GM18499 (cell line): ENCODE data around the gene AP4M1.

ENCODE experiments used
- ATAC-seq: cut with Tn5 transposase; IDR thresholded peaks from one replicate; pipeline ENCODE4 v1.9.1; 2021; ENCODE audit warnings: moderate number of reproducible peaks; ENCODE audit not compliant: insufficient read depth, unreplicated experiment

The AP4M1 gene

DNA sequence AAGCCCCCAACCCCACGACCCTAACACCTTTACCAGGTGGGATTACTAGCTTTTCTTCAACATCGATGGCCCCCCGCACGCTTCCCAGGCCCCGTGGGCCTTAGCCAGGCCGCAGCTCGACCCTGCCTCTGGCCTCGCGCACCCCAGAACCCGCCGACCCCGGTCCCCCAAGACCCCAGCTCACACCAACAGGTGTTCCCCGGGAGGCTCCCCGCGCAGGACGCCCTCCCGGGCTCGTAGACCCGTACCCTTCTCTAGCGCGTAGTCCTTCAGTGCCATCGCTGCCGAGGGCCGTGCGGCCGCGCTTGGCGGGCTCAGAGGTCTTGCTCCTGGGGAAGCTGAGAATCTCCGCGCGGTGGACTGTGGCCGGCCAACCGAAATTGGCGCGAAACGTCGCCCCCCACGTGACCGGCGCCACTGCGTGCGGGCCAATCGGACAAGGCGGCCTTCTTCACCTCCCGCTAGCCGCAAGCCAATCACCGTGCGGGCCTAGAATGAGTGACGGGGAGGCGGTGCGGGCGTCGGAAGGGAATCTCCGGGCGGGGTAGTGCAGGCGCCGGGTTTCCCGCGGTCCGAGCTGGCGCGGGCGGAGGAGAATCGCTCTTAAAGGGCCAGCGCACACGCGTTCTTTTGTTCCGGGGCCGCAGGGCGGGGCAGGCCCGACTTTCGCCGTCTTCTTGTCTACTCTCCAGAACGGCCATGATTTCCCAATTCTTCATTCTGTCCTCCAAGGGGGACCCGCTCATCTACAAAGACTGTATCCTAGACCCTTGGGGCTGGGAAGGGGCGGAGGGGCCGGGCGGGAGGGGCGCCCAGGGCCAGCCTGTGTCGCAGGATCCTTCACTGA lies at the start of gene AP4M1, which contains the start of gene MCM7:
Gene AP4M1, plus strand, starts transcription at position 628 of the 847 bp plus-strand sequence. Its CDS starts 72 bp downstream, at position 700.
Gene MCM7, minus strand, starts transcription at position 382 of the 847 bp plus-strand sequence. Its CDS starts 103 bp downstream, at position 279.
- peak; percentile 49 for ATAC-seq

GRCh38 chr7:100053215-100053614 lies 48.2 kb upstream of the AP4M1 start:
- no peak for ATAC-seq

GRCh38 chr7:100057006-100057405 lies 44.4 kb upstream of the AP4M1 start:
- no peak for ATAC-seq

GRCh38 chr7:100059251-100059739 lies 42.1 kb upstream of the AP4M1 start:
- ATAC-seq: no peak

GRCh38 chr7:100061518-100062193 lies 39.8 kb upstream of the AP4M1 start:
- ATAC-seq: no peak

DNA sequence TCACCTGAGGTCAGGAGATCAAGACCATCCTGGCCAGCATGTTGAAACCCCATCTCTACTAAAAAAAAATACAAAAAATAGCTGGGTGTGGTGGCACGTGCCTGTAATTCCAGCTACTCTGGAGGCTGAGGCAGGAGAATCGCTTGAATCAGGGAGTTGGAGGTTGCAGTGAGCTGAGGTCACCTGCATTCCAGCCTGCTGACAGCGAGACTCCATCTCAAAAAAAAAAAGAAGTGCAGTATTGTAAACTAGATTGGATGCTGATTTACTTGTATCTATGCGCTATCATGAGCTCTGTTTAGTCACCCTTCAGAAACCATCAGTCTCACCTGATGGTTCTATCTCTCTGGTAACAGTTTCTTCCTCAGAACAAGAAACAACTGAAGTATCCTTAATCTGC lies 38.1 kb upstream of the AP4M1 start:
- ATAC-seq: no peak

DNA sequence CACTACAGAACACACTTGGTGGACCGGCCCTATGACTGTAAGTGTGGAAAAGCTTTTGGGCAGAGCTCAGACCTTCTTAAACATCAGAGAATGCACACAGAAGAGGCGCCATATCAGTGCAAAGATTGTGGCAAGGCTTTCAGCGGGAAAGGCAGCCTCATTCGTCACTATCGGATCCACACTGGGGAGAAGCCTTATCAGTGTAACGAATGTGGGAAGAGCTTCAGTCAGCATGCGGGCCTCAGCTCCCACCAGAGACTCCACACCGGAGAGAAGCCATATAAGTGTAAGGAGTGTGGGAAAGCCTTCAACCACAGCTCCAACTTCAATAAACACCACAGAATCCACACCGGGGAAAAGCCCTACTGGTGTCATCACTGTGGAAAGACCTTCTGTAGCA lies 37.3 kb upstream of the AP4M1 start:
- ATAC-seq: no peak

GRCh38 chr7:100065452-100066186 lies 35.8 kb upstream of the AP4M1 start:
- ATAC-seq: no peak

- ATAC-seq: no peak
These were observed 34.5 kb upstream of the AP4M1 start for GRCh38 chr7:100066953-100067352.

DNA sequence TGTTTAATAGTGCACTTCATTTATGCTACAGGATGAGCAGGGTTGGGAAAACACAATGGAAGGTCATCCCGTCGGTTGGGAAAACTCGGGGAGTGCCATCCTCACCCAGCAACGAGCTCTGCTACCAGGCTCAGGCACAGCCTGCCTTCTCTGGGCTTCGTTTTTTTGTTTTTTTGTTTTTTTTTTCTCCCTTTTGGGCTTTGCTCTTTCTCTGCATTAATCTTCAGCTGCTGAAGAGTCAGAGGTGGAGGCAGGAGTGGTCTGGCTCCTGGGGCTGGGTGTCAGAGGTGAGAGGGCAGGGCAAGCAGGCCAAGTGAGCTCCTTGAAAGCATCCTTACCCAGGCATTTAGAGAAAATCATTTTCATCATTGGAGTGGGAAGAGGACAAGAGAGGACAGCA lies 31.5 kb upstream of the AP4M1 start:
- ATAC-seq: no peak

DNA sequence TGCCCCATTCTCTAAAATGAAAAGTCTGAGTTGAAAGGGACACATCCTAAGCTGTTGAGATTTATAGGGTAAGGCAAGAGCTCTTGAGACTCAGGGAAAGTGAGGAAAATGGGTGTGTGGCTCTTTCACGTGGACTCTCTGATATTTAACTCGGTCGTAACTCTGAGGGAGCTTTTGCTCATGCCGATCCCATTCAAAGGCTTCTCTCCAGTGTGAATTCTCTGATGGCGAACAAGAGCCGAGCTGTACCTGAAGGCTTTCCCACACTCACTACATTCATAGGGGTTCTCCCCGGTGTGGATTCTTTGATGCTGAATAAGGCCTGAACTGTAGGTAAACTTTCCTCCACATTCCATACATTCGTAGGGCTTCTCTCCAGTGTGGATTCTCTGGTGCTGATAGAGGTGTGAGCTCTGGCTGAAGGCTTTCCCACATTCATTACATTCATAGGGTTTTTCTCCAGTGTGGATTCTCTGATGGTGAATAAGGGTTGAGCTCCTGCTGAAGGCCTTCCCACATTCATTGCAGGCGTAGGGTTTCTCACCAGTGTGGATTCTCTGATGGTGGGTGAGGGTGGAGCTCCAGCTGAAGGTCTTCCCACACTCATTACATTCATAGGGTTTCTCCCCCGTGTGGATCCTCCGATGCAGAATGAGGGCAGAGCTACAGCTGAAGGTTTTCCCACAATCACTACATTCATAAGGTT lies 30.3 kb upstream of the AP4M1 start:
- ATAC-seq: no peak

DNA sequence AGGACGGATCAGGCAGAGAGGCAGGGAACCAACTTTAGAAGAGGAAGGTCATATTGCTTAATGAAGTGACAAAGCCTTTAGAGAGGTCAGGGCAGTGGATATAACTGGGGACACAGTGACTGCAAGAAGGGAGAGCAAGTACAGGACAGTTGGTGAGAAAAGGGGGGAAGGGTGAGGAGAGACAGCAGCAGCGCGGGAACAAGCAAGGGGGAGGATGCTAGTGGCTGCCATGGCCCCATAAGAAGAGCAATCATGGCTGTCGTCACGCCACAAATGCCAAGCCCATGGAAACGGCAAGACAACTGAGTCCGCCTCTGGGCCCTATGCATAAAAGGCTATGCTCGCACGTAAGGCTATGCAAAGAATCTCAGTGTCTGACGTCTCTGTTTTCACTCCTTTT lies 29.0 kb upstream of the AP4M1 start:
- no peak for ATAC-seq

DNA sequence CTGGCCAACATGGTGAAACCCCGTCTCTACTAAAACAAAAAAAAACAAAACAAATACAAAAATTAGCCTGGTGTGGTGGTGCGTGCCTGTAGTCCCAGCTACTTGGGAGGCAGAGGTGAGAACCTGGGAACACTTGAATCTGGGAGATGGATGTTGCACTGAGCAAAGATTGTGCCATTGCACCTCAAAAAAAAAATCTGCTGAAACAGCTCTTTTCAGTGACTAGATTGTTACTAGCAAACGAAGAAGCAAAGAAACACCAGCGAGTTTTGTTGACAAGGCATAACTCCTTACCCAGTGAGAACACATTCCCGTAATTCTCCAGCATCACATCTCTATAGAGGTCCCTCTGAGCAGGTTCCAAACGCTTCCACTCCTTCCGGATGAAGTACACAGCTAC lies 26.6 kb upstream of the AP4M1 start:
- no peak for ATAC-seq

GRCh38 chr7:100075418-100075817 lies 26.0 kb upstream of the AP4M1 start:
- no peak for ATAC-seq

GRCh38 chr7:100077205-100077604 lies 24.2 kb upstream of the AP4M1 start:
- no peak for ATAC-seq

DNA sequence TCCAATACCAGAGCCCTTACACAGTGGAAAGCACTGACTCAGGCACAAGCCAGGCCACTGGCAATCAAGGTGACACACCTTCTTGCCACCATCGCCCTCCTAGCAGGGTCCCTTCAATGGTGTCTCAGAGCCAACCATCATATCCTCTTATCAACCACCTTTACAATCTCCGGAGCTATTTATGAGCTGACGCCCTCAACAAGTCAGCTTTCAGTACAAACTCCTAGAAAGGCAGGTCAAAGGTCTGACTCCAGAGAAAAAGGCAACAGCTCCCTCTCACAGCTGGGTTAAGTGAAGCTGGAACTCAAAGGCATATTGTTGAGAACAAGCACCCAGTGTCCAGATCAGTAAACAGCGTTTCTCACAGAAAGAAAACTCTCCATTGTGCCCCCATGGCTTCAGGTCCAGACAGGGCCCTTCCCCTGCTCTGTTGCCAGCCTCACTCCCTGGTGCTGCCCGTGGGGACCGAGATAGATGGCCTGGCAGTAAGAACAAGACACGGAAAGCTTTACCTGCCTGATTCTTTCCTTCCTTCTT lies 22.4 kb upstream of the AP4M1 start:
- ATAC-seq: no peak

GRCh38 chr7:100080907-100081534 lies 20.4 kb upstream of the AP4M1 start:
- no peak for ATAC-seq

DNA sequence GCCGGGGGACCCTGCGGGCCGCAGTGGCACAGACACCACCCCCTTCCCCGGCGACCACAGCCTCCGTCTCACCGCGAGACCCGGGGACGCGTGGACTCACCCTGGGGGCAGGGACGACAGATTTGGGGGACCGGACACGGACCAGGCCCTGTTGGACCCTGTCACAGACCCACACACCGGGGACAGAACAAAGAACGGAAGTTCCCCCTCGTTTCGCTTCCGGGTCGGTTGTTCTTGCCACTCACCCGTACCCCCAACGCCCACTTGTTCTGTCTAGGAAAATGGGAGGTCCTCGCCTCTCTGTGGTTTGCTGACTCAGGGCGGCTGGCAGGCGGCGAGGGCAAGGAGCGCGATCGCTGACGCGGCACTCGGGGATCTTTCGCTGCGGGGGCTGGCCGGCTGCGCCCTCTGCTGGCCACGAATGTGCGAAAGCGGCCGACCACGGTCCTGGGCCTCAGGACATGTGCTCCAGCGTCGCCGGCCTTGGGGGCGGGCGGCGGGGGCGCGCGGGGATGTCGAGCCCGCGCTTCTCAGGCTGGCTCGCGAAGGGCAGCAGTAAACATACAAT lies 19.8 kb upstream of the AP4M1 start, which contains the start of gene ZNF3:
Gene ZNF3, minus strand, starts transcription at position 189 of the 568 bp plus-strand sequence. CDS start 4,366 bp downstream, outside the sequence.
- ATAC-seq: peak; percentile 46

DNA sequence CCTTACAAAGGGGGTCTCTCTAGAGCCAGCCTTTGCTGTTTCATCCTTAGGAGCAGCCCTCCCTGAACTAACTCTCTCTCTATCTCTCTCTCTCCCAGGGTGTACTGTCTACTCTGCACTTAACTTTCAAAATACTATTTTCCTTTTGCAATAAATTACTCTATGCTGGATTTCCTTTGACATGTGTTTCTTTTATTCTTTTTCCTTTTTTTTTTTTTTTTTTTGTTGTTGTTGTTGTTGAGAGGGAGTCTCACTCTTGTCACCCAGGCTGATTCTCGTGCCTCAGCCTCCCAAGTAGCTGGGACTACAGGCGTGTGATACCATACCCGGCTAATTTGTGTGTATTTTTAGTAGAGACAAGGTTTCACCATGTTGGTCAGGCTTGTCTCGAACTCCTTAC lies 18.5 kb upstream of the AP4M1 start:
- no peak for ATAC-seq
